Measurements from ENCODE around the gene PGM5. TPM values are rescaled to one million over a fixed set of nuclear protein-coding genes. Genes with fewer than 3 reads are reported as not detected.
"Not testable (repeated sequence)": the region's sequence is repeated elsewhere in the genome, so short reads cannot be mapped to it uniquely, and the experiment has no call there.

PGM5 gene
- total RNA-seq, 1 experiment from 2014 or later: not detected

GRCh38 chr9:68396411-68397094 lies 40.1 kb downstream of the PGM5 start:
- not testable (repeated sequence) for H3K23ac ChIP-seq (ENCODE audit: insufficient read length, low read depth, low read length); H3K56ac ChIP-seq (ENCODE audit: insufficient read length, low read depth, low read length); H2BK12ac ChIP-seq (ENCODE audit: insufficient read length, low read depth, low read length); H3K79me1 ChIP-seq (ENCODE audit: insufficient read depth, low read depth, low read length, poor library complexity, severe bottlenecking); H3K9me3 Mint-ChIP-seq; H3K4me3 Mint-ChIP-seq; H3K79me2 ChIP-seq (ENCODE audit: insufficient read depth, low read length); H3K4me1 Mint-ChIP-seq; H3K4me2 ChIP-seq (ENCODE audit: insufficient read depth, insufficient read length, low read length); H3K27ac ChIP-seq (ENCODE audit: insufficient read length, low read depth, low read length); H2BK5ac ChIP-seq (ENCODE audit: insufficient read length, low read length); H3K27ac Mint-ChIP-seq; H3K36me3 Mint-ChIP-seq (ENCODE audit: insufficient read depth in 1 of 3, low read depth in 3 of 3); H4K20me1 ChIP-seq (ENCODE audit: control insufficient read depth, insufficient read depth, insufficient read length); H4K5ac ChIP-seq (ENCODE audit: insufficient read length, low read depth, low read length); H3K27me3 ChIP-seq (ENCODE audit: insufficient read depth, low read length); H2BK20ac ChIP-seq (ENCODE audit: low read depth, low read length, poor library complexity, severe bottlenecking); H3K4me1 ChIP-seq (ENCODE audit: insufficient read depth, low read length); H2BK15ac ChIP-seq (ENCODE audit: low read depth, low read length); H2BK120ac ChIP-seq (ENCODE audit: low read depth, low read length, poor library complexity, severe bottlenecking); H3T11ph ChIP-seq (ENCODE audit: low read length); H4K91ac ChIP-seq (ENCODE audit: insufficient read length, low read depth, low read length); H3K18ac ChIP-seq (ENCODE audit: insufficient read length, low read depth, low read length); H3K23me2 ChIP-seq (ENCODE audit: insufficient read length, low read depth, low read length, poor library complexity, severe bottlenecking); H3K4ac ChIP-seq (ENCODE audit: low read depth, low read length); H2AK5ac ChIP-seq (ENCODE audit: insufficient read length, low read length); H2AFZ ChIP-seq (ENCODE audit: low read length); H3K14ac ChIP-seq (ENCODE audit: insufficient read depth, low read length); DNase-seq; H3K9me3 ChIP-seq (ENCODE audit: control insufficient read depth, low read depth, low read length); H4K8ac ChIP-seq (replicated peaks; ENCODE audit: insufficient read length, low read depth, low read length); H3K9ac ChIP-seq (ENCODE audit: extremely low read depth, insufficient read length, low read length)
- WGBS (ENCODE audit: extremely low coverage, insufficient read length, low lambda C conversion rate): no CpG with 5 or more reads among the region's 1 CpG
- H3K27me3 Mint-ChIP-seq (ENCODE audit: low read depth): peaks cover 46% of the 10 kb centered on the region

- H3K23ac ChIP-seq (ENCODE audit: insufficient read length, low read depth, low read length); H2BK12ac ChIP-seq (ENCODE audit: insufficient read length, low read depth, low read length); H2BK120ac ChIP-seq (ENCODE audit: low read depth, low read length, poor library complexity, severe bottlenecking); H3K79me2 ChIP-seq (ENCODE audit: insufficient read depth, low read length); H3K9me3 ChIP-seq (ENCODE audit: control insufficient read depth, low read depth, low read length); H2AFZ ChIP-seq (ENCODE audit: low read length); H3K4ac ChIP-seq (ENCODE audit: low read depth, low read length); H3K56ac ChIP-seq (ENCODE audit: insufficient read length, low read depth, low read length); H3K14ac ChIP-seq (ENCODE audit: insufficient read depth, low read length); H3K79me1 ChIP-seq (ENCODE audit: insufficient read depth, low read depth, low read length, poor library complexity, severe bottlenecking); H3K9me3 Mint-ChIP-seq; H3K4me1 Mint-ChIP-seq; H4K8ac ChIP-seq (replicated peaks; ENCODE audit: insufficient read length, low read depth, low read length); H4K20me1 ChIP-seq (ENCODE audit: control insufficient read depth, insufficient read depth, insufficient read length); DNase-seq; H3T11ph ChIP-seq (ENCODE audit: low read length); H3K23me2 ChIP-seq (ENCODE audit: insufficient read length, low read depth, low read length, poor library complexity, severe bottlenecking); H4K91ac ChIP-seq (ENCODE audit: insufficient read length, low read depth, low read length); H3K4me1 ChIP-seq (ENCODE audit: insufficient read depth, low read length); H3K27ac ChIP-seq (ENCODE audit: insufficient read length, low read depth, low read length); H2BK15ac ChIP-seq (ENCODE audit: low read depth, low read length); H3K27ac Mint-ChIP-seq; H3K18ac ChIP-seq (ENCODE audit: insufficient read length, low read depth, low read length); H2AK5ac ChIP-seq (ENCODE audit: insufficient read length, low read length); H2BK5ac ChIP-seq (ENCODE audit: insufficient read length, low read length); H3K36me3 Mint-ChIP-seq (ENCODE audit: insufficient read depth in 1 of 3, low read depth in 3 of 3); H3K4me2 ChIP-seq (ENCODE audit: insufficient read depth, insufficient read length, low read length); H3K27me3 ChIP-seq (ENCODE audit: insufficient read depth, low read length); H4K5ac ChIP-seq (ENCODE audit: insufficient read length, low read depth, low read length); H2BK20ac ChIP-seq (ENCODE audit: low read depth, low read length, poor library complexity, severe bottlenecking); H3K9ac ChIP-seq (ENCODE audit: extremely low read depth, insufficient read length, low read length); H3K4me3 Mint-ChIP-seq: not testable (repeated sequence)
- H3K27me3 Mint-ChIP-seq (ENCODE audit: low read depth): peaks cover 46% of the 10 kb centered on the region
- WGBS (ENCODE audit: extremely low coverage, insufficient read length, low lambda C conversion rate): no CpG with 5 or more reads among the region's 2 CpGs
Observed at GRCh38 chr9:68397095-68397423, 40.6 kb downstream of the PGM5 start.
